NCI-H345 treated with DMSO at 0.1 percent for 48 hours (cell line): ENCODE results near the gene OLIG3.
A peak's percentile ranks its signal among the peaks of the same experiment; 100 is the strongest.

Source experiments
- DNase-seq: peaks from one replicate; lab custom pipeline; 2025; ENCODE audit not compliant: unreplicated experiment; lab: John Stamatoyannopoulos, UW

OLIG3 gene

GRCh38 chr6:137494281-137494987, at the start of gene OLIG3:
TSS of gene OLIG3 (minus strand) at chr6:137494394. CDS start at chr6:137494170, 224 bp downstream.
- no peak for DNase-seq

GRCh38 chr6:137543114-137543513, 48.9 kb upstream of the OLIG3 start:
- DNase-seq, result peak; percentile 17

GRCh38 chr6:137542713-137543112, 48.5 kb upstream of the OLIG3 start:
- DNase-seq, result no peak

GRCh38 chr6:137541534-137542063, 47.4 kb upstream of the OLIG3 start:
- DNase-seq, result no peak

GRCh38 chr6:137536104-137536773, 42.0 kb upstream of the OLIG3 start:
- no peak for DNase-seq

- no peak for DNase-seq
These were observed 37.3 kb upstream of the OLIG3 start for GRCh38 chr6:137531376-137532092.

GRCh38 chr6:137530404-137530803, 36.2 kb upstream of the OLIG3 start:
- no peak for DNase-seq

GRCh38 chr6:137522831-137523230, 28.6 kb upstream of the OLIG3 start:
- no peak for DNase-seq

GRCh38 chr6:137522198-137522798, 28.1 kb upstream of the OLIG3 start:
- no peak for DNase-seq

- DNase-seq, result no peak
These were observed 26.3 kb upstream of the OLIG3 start for GRCh38 chr6:137520520-137520919.

GRCh38 chr6:137519629-137520176, 25.5 kb upstream of the OLIG3 start:
- DNase-seq, result no peak

GRCh38 chr6:137518386-137518983, 24.3 kb upstream of the OLIG3 start:
- DNase-seq, result no peak

GRCh38 chr6:137514418-137514817, 20.2 kb upstream of the OLIG3 start:
- no peak for DNase-seq

GRCh38 chr6:137512757-137513605, 18.8 kb upstream of the OLIG3 start:
- no peak for DNase-seq

GRCh38 chr6:137510923-137511322, 16.7 kb upstream of the OLIG3 start:
- no peak for DNase-seq

- no peak for DNase-seq
These were observed 4.4 kb upstream of the OLIG3 start for GRCh38 chr6:137498481-137499190.

- DNase-seq, result no peak
These were observed 3.7 kb upstream of the OLIG3 start for GRCh38 chr6:137497721-137498463.
